Endothelial cell of umbilical vein (primary cell): Measurements from ENCODE around the gene OSER1. TPM values are rescaled to one million over a fixed set of nuclear protein-coding genes. Genes with fewer than 3 reads are reported as not detected.

Experiments
- BruUV-seq: library from RNA; stranded (reverse); fragments of 400-500 nt; replicated peaks from 2 replicates; lab custom pipeline; 2021; lab: Mats Ljungman, UMichigan
- CTCF ChIA-PET: fragments of 300-600, 350-600 bp; sonication (Branson Sonifier 250); formaldehyde crosslinking; loops from one replicate; lab custom pipeline; 2021; ENCODE audit warnings: antibody characterized with exemption, inconsistent platforms; lab: Charles Lee
- POLR2A ChIA-PET: fragments of 300-600, 350-600 bp; sonication (Branson Sonifier 250); formaldehyde crosslinking; loops from one replicate; lab custom pipeline; 2021; ENCODE audit warnings: antibody characterized with exemption, inconsistent platforms; lab: Charles Lee
- DNase-seq: peaks from one replicate; pipeline ENCODE4 v3.0.0-alpha.2; 2011; ENCODE audit warnings: low read depth, low spot score
- FAIRE-seq: peaks from 2 replicates; lab custom pipeline; 2011; peaks lifted over from hg19 to GRCh38; lab: Jason Lieb, UNC
- H2AFZ ChIP-seq: 2 replicates; pipeline ENCODE4 v1.6.0; 2012; ENCODE audit warnings: low read depth, low read length, control low read depth, inconsistent platforms
- H3K27ac ChIP-seq: 2 replicates; pipeline ENCODE4 v1.5.1; 2011; ENCODE audit warnings: low read depth, mild to moderate bottlenecking, control low read depth, low read length, moderate library complexity; ENCODE audit not compliant: insufficient read depth
- H3K27me3 ChIP-seq, 2 experiments: 2 replicates each; pipeline versions ENCODE4 v1.6.0 to v1.6.1; 2011; ENCODE audit warnings: low read length in 2 of 2, mixed read lengths in 1 of 2; ENCODE audit not compliant: control insufficient read depth in 2 of 2, insufficient read depth in 2 of 2
- H3K36me3 ChIP-seq, 2 experiments: 2 replicates in 1 of 2; 3 replicates in 1 of 2; pipeline ENCODE4 v1.5.1; 2011; ENCODE audit warnings: low read length in 2 of 2, mild to moderate bottlenecking in 1 of 2, moderate library complexity in 1 of 2; ENCODE audit not compliant: control insufficient read depth in 2 of 2, insufficient read depth in 2 of 2; ENCODE audit errors: extremely low read depth in 1 of 2
- H3K4me1 ChIP-seq: 3 replicates; pipeline ENCODE4 v1.5.1; 2011; ENCODE audit warnings: mild to moderate bottlenecking, low read length; ENCODE audit not compliant: control insufficient read depth, insufficient read depth; ENCODE audit errors: extremely low read depth
- H3K4me2 ChIP-seq: 2 replicates; pipeline ENCODE4 v1.6.1; 2011; ENCODE audit warnings: low read length, control low read depth, mixed read lengths; ENCODE audit not compliant: insufficient read depth
- H3K4me3 ChIP-seq, 3 experiments: fragments of 200-600 bp in 1 of 3; sonication (generic), shearing (Covaris generic) in 1 of 3; replicated peaks in 1 of 3; 2 replicates each; pipeline ENCODE4 v1.5.1; 2011 to 2016; ENCODE audit warnings: control low read depth in 3 of 3, low read length in 3 of 3, mild to moderate bottlenecking in 2 of 3, inconsistent platforms in 1 of 3, low read depth in 1 of 3, moderate library complexity in 1 of 3; ENCODE audit not compliant: insufficient read depth in 1 of 3
- H3K79me2 ChIP-seq: 2 replicates; pipeline ENCODE4 v1.6.0; 2012; ENCODE audit warnings: low read length, inconsistent platforms; ENCODE audit not compliant: control insufficient read depth, insufficient read depth
- H3K9ac ChIP-seq: replicated peaks from 2 replicates; pipeline ENCODE3; 2011; ENCODE audit warnings: low read length, control low read depth; ENCODE audit not compliant: insufficient read depth; ENCODE audit errors: extremely low read depth
- H3K9me1 ChIP-seq: replicated peaks from 3 replicates; pipeline ENCODE4 v1.6.0; 2011; ENCODE audit warnings: mild to moderate bottlenecking, low read length; ENCODE audit not compliant: control insufficient read depth, insufficient read depth; ENCODE audit errors: extremely low read depth
- H3K9me3 ChIP-seq: replicated peaks from 2 replicates; pipeline ENCODE4 v1.5.1; 2012; ENCODE audit warnings: low read length, inconsistent platforms; ENCODE audit not compliant: control insufficient read depth, insufficient read depth
- H4K20me1 ChIP-seq: replicated peaks from 2 replicates; pipeline ENCODE3; 2011; ENCODE audit warnings: mild to moderate bottlenecking, low read length; ENCODE audit not compliant: control insufficient read depth, insufficient read depth; ENCODE audit errors: extremely low read depth
- CTCF ChIP-seq, 2 donors: IDR thresholded peaks; 1 replicate in 1 of 2; 2 replicates in 1 of 2; pipeline ENCODE4 v1.5.1; 2011; ENCODE audit warnings: low read length in 2 of 2, mild to moderate bottlenecking in 2 of 2, moderate library complexity in 2 of 2, control low read depth in 1 of 2, inconsistent platforms in 1 of 2, low read depth in 1 of 2; ENCODE audit not compliant: insufficient read depth in 1 of 2; ENCODE audit errors: extremely low read depth in 1 of 2
- EZH2 ChIP-seq: IDR thresholded peaks from 2 replicates; pipeline ENCODE4 v1.6.1; 2012; ENCODE audit warnings: borderline replicate concordance, low read depth, mild to moderate bottlenecking, moderate library complexity, low read length, inconsistent platforms; ENCODE audit not compliant: severe bottlenecking
- FOS ChIP-seq: IDR thresholded peaks from 2 replicates; pipeline ENCODE4 v1.6.1; 2011; ENCODE audit warnings: mild to moderate bottlenecking, low read length, moderate library complexity, borderline replicate concordance; ENCODE audit not compliant: insufficient read depth
- GATA2 ChIP-seq: IDR thresholded peaks from 2 replicates; pipeline ENCODE4 v1.7.0; 2011; ENCODE audit warnings: low read depth, mild to moderate bottlenecking, moderate library complexity, mixed read lengths, low read length; ENCODE audit not compliant: insufficient read length, insufficient read depth
- JUN ChIP-seq: IDR thresholded peaks from 2 replicates; pipeline ENCODE4 v1.6.1; 2011; ENCODE audit warnings: borderline replicate concordance, low read depth; ENCODE audit not compliant: insufficient read length, insufficient read depth
- MAX ChIP-seq: IDR thresholded peaks from 2 replicates; pipeline ENCODE4 v1.6.1; 2011; ENCODE audit not compliant: insufficient read depth, insufficient read length
- MYC ChIP-seq: IDR thresholded peaks from one replicate; pipeline ENCODE4 v1.6.1; 2011; ENCODE audit warnings: mild to moderate bottlenecking, low read depth, low read length
- POLR2A ChIP-seq: IDR thresholded peaks from 2 replicates; pipeline ENCODE4 v1.6.1; 2012; ENCODE audit warnings: low read depth, mild to moderate bottlenecking, control low read depth, low read length
- POLR2AphosphoS5 ChIP-seq: IDR thresholded peaks from 2 replicates; pipeline ENCODE4 v1.6.1; 2012; ENCODE audit warnings: low read depth, mild to moderate bottlenecking, control low read depth, low read length, moderate library complexity; ENCODE audit not compliant: insufficient read depth
- dilution Hi-C: fragments of 300-500 bp; cut with MboI; formaldehyde crosslinking; loops from one replicate; pipeline ENCODE4 v1.15.0; 2019; ENCODE audit warnings: low sequenced_read_pairs; ENCODE audit not compliant: extremely low pct_ligation_motif_present
- intact Hi-C: fragments of 100-400 bp; cut with micrococcal nuclease; formaldehyde crosslinking; loops from one replicate; pipeline ENCODE4 v1.10.0; 2022
- polyA plus RNA-seq, 4 experiments: library from polyadenylated mRNA; depleted of rRNA in 3 of 4; stranded (reverse) in 3 of 4; unstranded in 1 of 4; fragments of >200 nt; gene quantifications; 2 replicates each; pipeline versions ENCODE4 v1.2.1 to v1.2.3, GENCODE V29; 2011 to 2012; ENCODE audit warnings: missing spikeins in 1 of 4
- total RNA-seq: library from RNA; stranded (reverse); gene quantifications from 2 replicates; pipeline ENCODE4 v1.2.3, GENCODE V29; 2021

The OSER1 gene
- total and polyA plus RNA-seq, 2 donors (not counting 3 experiments of a cell fraction or from before 2014, with no cell fraction given), result 30.8 to 36.0 TPM

- H3K27me3 ChIP-seq, result no peaks in the 10 kb centered on the region
- no peak overlapping the region for H3K27ac ChIP-seq
- H2AFZ ChIP-seq, result no peak overlapping the region
- no peaks in the 10 kb centered on the region for H3K9me1 ChIP-seq
- dilution Hi-C loops (no loop called here), intact Hi-C loops (no loop called here)
- POLR2A ChIA-PET, result no interaction called here
- no peak overlapping the region for H3K4me3 ChIP-seq
- no peaks in the 10 kb centered on the region for H3K9me3 ChIP-seq
- no peaks in the 10 kb centered on the region for H4K20me1 ChIP-seq
- H3K79me2 ChIP-seq, result no peaks in the 10 kb centered on the region
- CTCF ChIA-PET, result interaction anchor here (0.8 kb wide), 1 partner anchor 456 kb away, joined by 3 read pairs; no protein-coding TSS in a partner anchor
- H3K36me3 ChIP-seq, result no peaks in the 10 kb centered on the region
- H3K9ac ChIP-seq, result no peak overlapping the region
- BruUV-seq, result no TSS peak
- TF ChIP-seq MYC (no peak), CTCF (IDR thresholded peaks at IDR 0.05; ENCODE audit: extremely low read depth in 1 of 2, insufficient read depth in 1 of 2, low read depth in 1 of 2, low read length in 2 of 2) (no peak), POLR2A (no peak), JUN (no peak), FOS (no peak), GATA2 (no peak), EZH2 (no peak), MAX (no peak), POLR2AphosphoS5 (no peak)
- no peak for DNase-seq
- H3K4me2 ChIP-seq, result no peak overlapping the region
- H3K4me1 ChIP-seq, result no peaks in the 10 kb centered on the region
- FAIRE-seq, result no peak
Measured at GRCh38 chr20:44228465-44229258, 18.1 kb upstream of the OSER1 start.
